Measurements from ENCODE around the gene CALN1. TPM values are rescaled to one million over a fixed set of nuclear protein-coding genes. Genes with fewer than 3 reads are reported as not detected.
A peak's percentile ranks its signal among the peaks of the same experiment; 100 is the strongest.

Gene CALN1
- total and polyA plus RNA-seq, 9 of the 15 experiments (the other 6 are each of a cell fraction or from before 2014, with no cell fraction given): 1.4 to 7.5 (median 3.3) TPM

DNA sequence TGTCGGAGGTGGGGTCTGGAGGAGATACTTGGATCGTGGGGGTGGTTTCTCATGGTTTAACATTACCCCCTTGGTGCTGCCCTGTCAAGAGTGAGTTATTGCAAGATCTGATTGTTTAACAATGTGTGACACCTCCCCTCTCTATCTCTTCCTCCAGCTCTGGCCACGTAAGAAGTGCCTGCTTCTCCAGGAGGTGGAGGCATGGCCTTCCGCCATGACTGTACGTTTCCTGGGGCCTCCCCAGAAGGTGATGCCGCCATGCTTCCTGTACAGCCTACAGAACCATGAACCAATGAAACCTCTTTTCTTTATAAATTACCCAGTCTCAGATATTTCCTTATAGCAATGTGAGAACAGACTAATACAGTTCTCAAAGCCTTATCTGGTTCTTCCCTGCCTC, 547.0 kb downstream of the CALN1 start (continued):
- TF ChIP-seq, protein P1, sequence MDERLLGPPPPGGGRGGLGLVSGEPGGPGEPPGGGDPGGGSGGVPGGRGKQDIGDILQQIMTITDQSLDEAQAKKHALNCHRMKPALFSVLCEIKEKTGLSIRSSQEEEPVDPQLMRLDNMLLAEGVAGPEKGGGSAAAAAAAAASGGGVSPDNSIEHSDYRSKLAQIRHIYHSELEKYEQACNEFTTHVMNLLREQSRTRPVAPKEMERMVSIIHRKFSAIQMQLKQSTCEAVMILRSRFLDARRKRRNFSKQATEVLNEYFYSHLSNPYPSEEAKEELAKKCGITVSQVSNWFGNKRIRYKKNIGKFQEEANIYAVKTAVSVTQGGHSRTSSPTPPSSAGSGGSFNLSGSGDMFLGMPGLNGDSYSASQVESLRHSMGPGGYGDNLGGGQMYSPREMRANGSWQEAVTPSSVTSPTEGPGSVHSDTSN (CRISPR knock-in tag; IDR thresholded peaks at IDR 0.05; ENCODE audit: low read depth): peak; percentile 5; the same call in 1 of the 2 replicates
- TF ChIP-seq, protein P1 (tag; conservative IDR thresholded peaks at IDR 0.05; ENCODE audit: low read depth): 0 out of 2 replicates have a peak, but pooled peaks have one; percentile 34
- TF ChIP-seq, protein P2, sequence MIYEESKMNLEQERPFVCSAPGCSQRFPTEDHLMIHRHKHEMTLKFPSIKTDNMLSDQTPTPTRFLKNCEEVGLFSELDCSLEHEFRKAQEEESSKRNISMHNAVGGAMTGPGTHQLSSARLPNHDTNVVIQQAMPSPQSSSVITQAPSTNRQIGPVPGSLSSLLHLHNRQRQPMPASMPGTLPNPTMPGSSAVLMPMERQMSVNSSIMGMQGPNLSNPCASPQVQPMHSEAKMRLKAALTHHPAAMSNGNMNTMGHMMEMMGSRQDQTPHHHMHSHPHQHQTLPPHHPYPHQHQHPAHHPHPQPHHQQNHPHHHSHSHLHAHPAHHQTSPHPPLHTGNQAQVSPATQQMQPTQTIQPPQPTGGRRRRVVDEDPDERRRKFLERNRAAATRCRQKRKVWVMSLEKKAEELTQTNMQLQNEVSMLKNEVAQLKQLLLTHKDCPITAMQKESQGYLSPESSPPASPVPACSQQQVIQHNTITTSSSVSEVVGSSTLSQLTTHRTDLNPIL (CRISPR knock-in tag; IDR thresholded peaks at IDR 0.05): no peak
- TF ChIP-seq, protein P3, sequence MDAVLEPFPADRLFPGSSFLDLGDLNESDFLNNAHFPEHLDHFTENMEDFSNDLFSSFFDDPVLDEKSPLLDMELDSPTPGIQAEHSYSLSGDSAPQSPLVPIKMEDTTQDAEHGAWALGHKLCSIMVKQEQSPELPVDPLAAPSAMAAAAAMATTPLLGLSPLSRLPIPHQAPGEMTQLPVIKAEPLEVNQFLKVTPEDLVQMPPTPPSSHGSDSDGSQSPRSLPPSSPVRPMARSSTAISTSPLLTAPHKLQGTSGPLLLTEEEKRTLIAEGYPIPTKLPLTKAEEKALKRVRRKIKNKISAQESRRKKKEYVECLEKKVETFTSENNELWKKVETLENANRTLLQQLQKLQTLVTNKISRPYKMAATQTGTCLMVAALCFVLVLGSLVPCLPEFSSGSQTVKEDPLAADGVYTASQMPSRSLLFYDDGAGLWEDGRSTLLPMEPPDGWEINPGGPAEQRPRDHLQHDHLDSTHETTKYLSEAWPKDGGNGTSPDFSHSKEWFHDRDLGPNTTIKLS (IDR thresholded peaks at IDR 0.05; ENCODE audit: borderline replicate concordance, low read depth): 0 out of 2 replicates have a peak, but pooled peaks have one; percentile 25
- TF ChIP-seq, protein P4, sequence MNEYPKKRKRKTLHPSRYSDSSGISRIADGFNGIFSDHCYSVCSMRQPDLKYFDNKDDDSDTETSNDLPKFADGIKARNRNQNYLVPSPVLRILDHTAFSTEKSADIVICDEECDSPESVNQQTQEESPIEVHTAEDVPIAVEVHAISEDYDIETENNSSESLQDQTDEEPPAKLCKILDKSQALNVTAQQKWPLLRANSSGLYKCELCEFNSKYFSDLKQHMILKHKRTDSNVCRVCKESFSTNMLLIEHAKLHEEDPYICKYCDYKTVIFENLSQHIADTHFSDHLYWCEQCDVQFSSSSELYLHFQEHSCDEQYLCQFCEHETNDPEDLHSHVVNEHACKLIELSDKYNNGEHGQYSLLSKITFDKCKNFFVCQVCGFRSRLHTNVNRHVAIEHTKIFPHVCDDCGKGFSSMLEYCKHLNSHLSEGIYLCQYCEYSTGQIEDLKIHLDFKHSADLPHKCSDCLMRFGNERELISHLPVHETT (CRISPR knock-in tag; conservative IDR thresholded peaks at IDR 0.05 in 1 of 2, IDR thresholded peaks at IDR 0.05 in 1 of 2): 0 out of 4 replicates have a peak, but pooled peaks of 1 of the 2 experiments have one; percentile 25
- TF ChIP-seq TCF3 (CRISPR knock-in tag; IDR thresholded peaks at IDR 0.05) (peak; percentile 38; the same call in 1 of the 2 replicates), FOXK1 (CRISPR knock-in tag; IDR thresholded peaks at IDR 0.05; ENCODE audit: borderline replicate concordance) (no peak)
